A673 (cell line): ENCODE results near the gene RALGPS1.

Experiments used
- CTCF ChIP-seq: fragments of 300-800, 200-600 bp; sonication (generic); conservative IDR thresholded peaks from 2 replicates; pipeline ENCODE4 v1.5.1; 2017; ENCODE audit warnings: low read depth, mild to moderate bottlenecking, antibody characterized with exemption, low read length, moderate library complexity, mixed read lengths
- EZH2 ChIP-seq: fragments of 200-600 bp; sonication (generic); IDR thresholded peaks from 2 replicates; pipeline ENCODE4 v1.6.1; 2017; ENCODE audit warnings: borderline replicate concordance, low read depth, mild to moderate bottlenecking, mixed read lengths, antibody characterized with exemption, low read length; ENCODE audit not compliant: poor library complexity, severe bottlenecking

- TF ChIP-seq CTCF (no peak), EZH2 (no peak)
Observed at GRCh38 chr9:127053960-127054359, 139.4 kb downstream of the RALGPS1 start.
